ENCODE results near the gene ADGRF1.

Gene ADGRF1

GRCh38 chr6:46967826-46968349 is 74.2 kb downstream of the ADGRF1 start:
- H3K4me2 ChIP-seq (ENCODE audit: low read length, poor library complexity, severe bottlenecking) = no peak overlapping the region
- H3K79me1 ChIP-seq (replicated peaks; ENCODE audit: low read length, poor library complexity, severe bottlenecking) = no peaks in the 10 kb centered on the region
- no peak overlapping the region for H3K9ac ChIP-seq (ENCODE audit: low read length)
- H3K18ac ChIP-seq (ENCODE audit: low read depth in 1 of 2, low read length in 2 of 2) = no peak overlapping the region
- H2AFZ ChIP-seq (ENCODE audit: low read depth, low read length) = no peak overlapping the region
- H3K23ac ChIP-seq (ENCODE audit: low read length in 2 of 2) = no peak overlapping the region
- no peak overlapping the region for H3K4me3 ChIP-seq (ENCODE audit: insufficient read depth in 1 of 2, low read depth in 1 of 2, low read length in 2 of 2)
- H3K27me3 ChIP-seq (ENCODE audit: control insufficient read depth in 1 of 2, insufficient read depth in 1 of 2, low read length in 2 of 2) = no peaks in the 10 kb centered on the region
- H3K4ac ChIP-seq (ENCODE audit: low read depth in 1 of 2, low read length in 2 of 2) = no peak overlapping the region
- no peak overlapping the region for H2AK5ac ChIP-seq (ENCODE audit: low read length, severe bottlenecking)
- H3K4me1 ChIP-seq (ENCODE audit: control insufficient read depth, insufficient read depth, low read depth, low read length) = no peaks in the 10 kb centered on the region
- no peak overlapping the region for H4K8ac ChIP-seq (ENCODE audit: low read length)
- H3K9me3 ChIP-seq (ENCODE audit: control insufficient read depth, low read length) = no peaks in the 10 kb centered on the region
- no peak overlapping the region for H2BK5ac ChIP-seq (ENCODE audit: low read depth, low read length, poor library complexity, severe bottlenecking)
- no peak overlapping the region for H3K14ac ChIP-seq (ENCODE audit: low read length in 2 of 2)
- no peak overlapping the region for H2BK12ac ChIP-seq (ENCODE audit: low read length in 2 of 2)
- no peak overlapping the region for H3K27ac ChIP-seq (ENCODE audit: low read length, poor library complexity, severe bottlenecking)
- H2BK15ac ChIP-seq (ENCODE audit: low read depth, poor library complexity, severe bottlenecking) = no peak overlapping the region
- DNase-seq = no peak
- H2BK120ac ChIP-seq (ENCODE audit: low read depth, low read length) = no peak overlapping the region
- no peaks in the 10 kb centered on the region for H3K36me3 ChIP-seq (ENCODE audit: control insufficient read depth in 1 of 2, insufficient read depth in 2 of 2, low read depth in 1 of 2, low read length in 2 of 2)
- no peak overlapping the region for H4K91ac ChIP-seq (ENCODE audit: low read length)

- Histone ChIP-seq H3K9ac (ENCODE audit: low read length) (no peak overlapping the region), H3K79me1 (replicated peaks; ENCODE audit: low read length, poor library complexity, severe bottlenecking) (no peaks in the 10 kb centered on the region), H3K4me1 (ENCODE audit: control insufficient read depth, insufficient read depth, low read depth, low read length) (no peaks in the 10 kb centered on the region), H3K23ac (ENCODE audit: low read length in 2 of 2) (no peak overlapping the region), H2BK12ac (ENCODE audit: low read length in 2 of 2) (no peak overlapping the region), H3K9me3 (ENCODE audit: control insufficient read depth, low read length) (no peaks in the 10 kb centered on the region), H3K18ac (ENCODE audit: low read depth in 1 of 2, low read length in 2 of 2) (no peak overlapping the region), H2AFZ (ENCODE audit: low read depth, low read length) (no peak overlapping the region), H3K27me3 (ENCODE audit: control insufficient read depth in 1 of 2, insufficient read depth in 1 of 2, low read length in 2 of 2) (peaks cover 0 to 10% of the 10 kb centered on the region in 2 experiments), H2AK5ac (ENCODE audit: low read length, severe bottlenecking) (no peak overlapping the region), H4K91ac (ENCODE audit: low read length) (no peak overlapping the region), H3K27ac (ENCODE audit: low read length, poor library complexity, severe bottlenecking) (no peak overlapping the region), H3K4me2 (ENCODE audit: low read length, poor library complexity, severe bottlenecking) (no peak overlapping the region), H2BK120ac (ENCODE audit: low read depth, low read length) (no peak overlapping the region), H3K36me3 (ENCODE audit: control insufficient read depth in 1 of 2, insufficient read depth in 2 of 2, low read depth in 1 of 2, low read length in 2 of 2) (no peaks in the 10 kb centered on the region), H2BK15ac (ENCODE audit: low read depth, poor library complexity, severe bottlenecking) (no peak overlapping the region), H3K4me3 (ENCODE audit: insufficient read depth in 1 of 2, low read depth in 1 of 2, low read length in 2 of 2) (no peak overlapping the region), H3K14ac (ENCODE audit: low read length in 2 of 2) (no peak overlapping the region), H4K8ac (ENCODE audit: low read length) (no peak overlapping the region), H2BK5ac (ENCODE audit: low read depth, low read length, poor library complexity, severe bottlenecking) (no peak overlapping the region), H3K4ac (ENCODE audit: low read depth in 1 of 2, low read length in 2 of 2) (no peak overlapping the region)
- 76% methylated on average over 9 of the region's 12 CpGs for WGBS
- no peak for DNase-seq
Observed at GRCh38 chr6:46964716-46965519, 77.2 kb downstream of the ADGRF1 start.

GRCh38 chr6:46963626-46964025 is 78.5 kb downstream of the ADGRF1 start:
- Histone ChIP-seq H2BK12ac (ENCODE audit: low read length in 2 of 2) (no peak overlapping the region), H3K27ac (ENCODE audit: low read length, poor library complexity, severe bottlenecking) (no peak overlapping the region), H2BK120ac (ENCODE audit: low read depth, low read length) (no peak overlapping the region), H3K18ac (ENCODE audit: low read depth in 1 of 2, low read length in 2 of 2) (no peak overlapping the region), H3K4me2 (ENCODE audit: low read length, poor library complexity, severe bottlenecking) (no peak overlapping the region), H4K91ac (ENCODE audit: low read length) (no peak overlapping the region), H2BK5ac (ENCODE audit: low read depth, low read length, poor library complexity, severe bottlenecking) (no peak overlapping the region), H4K8ac (ENCODE audit: low read length) (no peak overlapping the region), H3K27me3 (ENCODE audit: control insufficient read depth in 1 of 2, insufficient read depth in 1 of 2, low read length in 2 of 2) (peaks cover 0 to 10% of the 10 kb centered on the region in 2 experiments), H3K36me3 (ENCODE audit: control insufficient read depth in 1 of 2, insufficient read depth in 2 of 2, low read depth in 1 of 2, low read length in 2 of 2) (no peaks in the 10 kb centered on the region), H3K4me1 (ENCODE audit: control insufficient read depth, insufficient read depth, low read depth, low read length) (no peaks in the 10 kb centered on the region), H3K14ac (ENCODE audit: low read length in 2 of 2) (no peak overlapping the region), H3K79me1 (replicated peaks; ENCODE audit: low read length, poor library complexity, severe bottlenecking) (no peaks in the 10 kb centered on the region), H3K23ac (ENCODE audit: low read length in 2 of 2) (no peak overlapping the region), H3K9me3 (ENCODE audit: control insufficient read depth, low read length) (no peaks in the 10 kb centered on the region), H2AK5ac (ENCODE audit: low read length, severe bottlenecking) (no peak overlapping the region), H3K4me3 (ENCODE audit: insufficient read depth in 1 of 2, low read depth in 1 of 2, low read length in 2 of 2) (no peak overlapping the region), H3K4ac (ENCODE audit: low read depth in 1 of 2, low read length in 2 of 2) (no peak overlapping the region), H2BK15ac (ENCODE audit: low read depth, poor library complexity, severe bottlenecking) (no peak overlapping the region), H3K9ac (ENCODE audit: low read length) (no peak overlapping the region), H2AFZ (ENCODE audit: low read depth, low read length) (no peak overlapping the region)
- 45% methylated on average over 2 of the region's 5 CpGs for WGBS
- DNase-seq = no peak

- Histone ChIP-seq H2BK120ac (ENCODE audit: low read depth, low read length) (no peak overlapping the region), H3K14ac (ENCODE audit: low read length in 2 of 2) (no peak overlapping the region), H2BK5ac (ENCODE audit: low read depth, low read length, poor library complexity, severe bottlenecking) (no peak overlapping the region), H3K27me3 (ENCODE audit: control insufficient read depth in 1 of 2, insufficient read depth in 1 of 2, low read length in 2 of 2) (peaks cover 0 to 10% of the 10 kb centered on the region in 2 experiments), H3K79me1 (replicated peaks; ENCODE audit: low read length, poor library complexity, severe bottlenecking) (no peaks in the 10 kb centered on the region), H3K9me3 (ENCODE audit: control insufficient read depth, low read length) (no peaks in the 10 kb centered on the region), H4K8ac (ENCODE audit: low read length) (no peak overlapping the region), H3K23ac (ENCODE audit: low read length in 2 of 2) (no peak overlapping the region), H4K91ac (ENCODE audit: low read length) (no peak overlapping the region), H2BK15ac (ENCODE audit: low read depth, poor library complexity, severe bottlenecking) (no peak overlapping the region), H2BK12ac (ENCODE audit: low read length in 2 of 2) (no peak overlapping the region), H3K18ac (ENCODE audit: low read depth in 1 of 2, low read length in 2 of 2) (no peak overlapping the region), H3K4me3 (ENCODE audit: insufficient read depth in 1 of 2, low read depth in 1 of 2, low read length in 2 of 2) (no peak overlapping the region), H3K27ac (ENCODE audit: low read length, poor library complexity, severe bottlenecking) (no peak overlapping the region), H2AFZ (ENCODE audit: low read depth, low read length) (no peak overlapping the region), H3K36me3 (ENCODE audit: control insufficient read depth in 1 of 2, insufficient read depth in 2 of 2, low read depth in 1 of 2, low read length in 2 of 2) (no peaks in the 10 kb centered on the region), H3K4ac (ENCODE audit: low read depth in 1 of 2, low read length in 2 of 2) (no peak overlapping the region), H2AK5ac (ENCODE audit: low read length, severe bottlenecking) (no peak overlapping the region), H3K9ac (ENCODE audit: low read length) (no peak overlapping the region), H3K4me1 (ENCODE audit: control insufficient read depth, insufficient read depth, low read depth, low read length) (no peaks in the 10 kb centered on the region), H3K4me2 (ENCODE audit: low read length, poor library complexity, severe bottlenecking) (no peak overlapping the region)
- DNase-seq = no peak
Observed at GRCh38 chr6:46963039-46963438, 79.1 kb downstream of the ADGRF1 start.
